ENCODE results near the gene LRRC75B. TPM values are rescaled to one million over a fixed set of nuclear protein-coding genes. Genes with fewer than 3 reads are reported as not detected.
A peak's percentile ranks its signal among the peaks of the same experiment; 100 is the strongest.
"Not testable (repeated sequence)": the region's sequence is repeated elsewhere in the genome, so short reads cannot be mapped to it uniquely, and the experiment has no call there.

LRRC75B gene
- total RNA-seq, 2 donors from 2014 or later, result 4.2 to 4.9 TPM

DNA sequence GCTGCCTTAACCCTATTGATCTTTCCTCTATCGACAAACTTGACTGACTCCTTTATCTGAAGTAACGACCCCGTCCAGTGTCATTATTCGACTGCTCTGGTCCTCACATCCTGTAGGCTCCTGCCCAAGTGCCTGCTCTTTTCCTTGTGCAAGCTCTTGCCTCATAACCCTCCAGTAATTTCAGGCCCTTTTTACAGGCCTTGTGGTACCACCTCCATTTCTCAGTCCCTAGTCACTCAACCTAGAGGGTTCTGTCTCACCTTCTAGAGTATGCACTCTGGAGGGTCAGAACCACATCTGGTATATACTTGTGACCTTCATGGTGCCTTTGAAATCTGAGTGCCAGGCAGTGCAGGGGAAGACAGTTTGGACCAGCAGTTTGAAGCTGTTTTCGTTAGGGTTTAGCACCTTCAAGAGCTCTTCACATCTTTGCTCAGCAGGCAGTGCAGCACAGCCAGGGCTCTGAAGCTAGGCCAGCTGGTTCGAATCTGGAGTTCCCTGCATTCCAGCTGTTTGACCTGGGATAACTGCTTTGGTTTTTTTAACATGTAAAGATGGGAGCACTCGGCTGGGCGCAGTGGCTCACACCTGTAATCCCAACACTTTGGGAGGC lies 25.9 kb downstream of the LRRC75B start:
- DNase-seq (no peak), ATAC-seq (peak in 1 of 2 donors; percentile 6)
- intact Hi-C loops (cut with DNase I), result no loop called here

- DNase-seq (no peak), ATAC-seq (no peak)
- intact Hi-C loops (cut with DNase I), result no loop called here
Observed at GRCh38 chr22:24565077-24565476, 27.8 kb downstream of the LRRC75B start.

- intact Hi-C loops (cut with DNase I), result no loop called here
- DNase-seq (no peak), ATAC-seq (peak; percentile 80 to 91)
Observed at GRCh38 chr22:24564376-24565058, 28.4 kb downstream of the LRRC75B start.

DNA sequence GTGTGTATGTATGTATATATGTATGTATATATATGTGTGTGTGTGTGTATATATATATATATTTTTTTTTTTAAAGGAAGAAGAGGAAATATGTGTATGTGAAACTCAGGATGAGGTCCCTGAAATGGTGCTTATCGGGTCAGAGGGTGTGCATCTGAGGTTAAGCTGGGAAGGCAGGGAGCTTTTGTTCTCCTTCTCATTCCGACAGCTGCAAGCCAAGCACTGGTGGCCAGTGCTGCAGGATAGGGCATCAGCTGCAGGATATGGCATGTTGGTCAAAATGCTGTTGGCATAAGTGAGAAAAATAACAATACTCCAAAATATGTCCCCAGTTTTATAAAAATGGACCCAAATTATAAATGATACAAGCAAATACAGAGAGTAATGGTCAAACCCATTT lies 29.6 kb downstream of the LRRC75B start:
- DNase-seq (no peak), ATAC-seq (no peak)
- intact Hi-C loops (cut with DNase I), result no loop called here

GRCh38 chr22:24559471-24559870 lies 33.4 kb downstream of the LRRC75B start:
- intact Hi-C loops (cut with DNase I), result no loop called here
- ATAC-seq (no peak), DNase-seq (no peak)

DNA sequence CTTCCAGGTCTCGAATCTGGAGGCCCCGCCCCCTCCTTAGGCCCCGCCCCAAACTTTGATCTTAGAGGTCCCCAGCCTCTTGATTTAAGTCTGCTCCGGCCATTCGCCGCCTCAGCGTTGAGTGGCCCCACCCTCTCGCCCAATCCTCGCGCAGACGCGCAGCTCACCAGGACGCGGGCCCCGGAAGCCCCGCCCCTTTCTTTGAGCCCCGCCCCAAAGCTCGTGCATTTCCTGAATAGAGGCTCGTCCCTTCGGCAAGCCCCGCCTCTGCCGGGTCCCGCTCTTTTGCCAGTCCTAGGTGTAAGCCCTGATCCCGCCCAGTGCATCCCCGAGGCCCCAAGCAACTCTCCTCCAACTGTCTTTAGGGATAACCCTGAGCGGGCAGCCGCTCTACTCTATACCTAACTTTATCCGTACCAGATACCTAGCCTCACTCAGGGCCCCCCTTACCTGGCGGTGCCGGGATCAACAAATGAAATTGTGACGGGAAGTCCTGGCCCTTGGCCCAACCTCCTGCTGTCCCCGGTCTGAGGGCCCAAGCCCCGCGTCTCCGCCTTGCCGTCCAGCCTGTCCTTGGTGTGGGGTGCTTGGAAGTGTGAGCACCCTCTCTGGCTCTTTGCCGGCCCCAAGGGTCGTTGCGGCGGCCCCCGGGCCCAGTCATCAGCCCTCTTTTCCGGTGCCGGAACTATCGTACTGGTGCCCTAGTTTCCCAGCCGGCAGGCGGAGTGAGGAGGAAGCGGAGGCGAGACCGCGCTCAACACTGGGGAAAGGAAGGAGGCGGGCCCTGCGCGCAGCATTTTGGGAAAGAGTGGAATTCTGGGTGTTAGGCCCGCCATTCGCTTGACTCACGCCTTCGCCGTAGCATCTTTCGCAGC lies 37.5 kb downstream of the LRRC75B start, which contains the start of gene SNRPD3:
Gene SNRPD3 (plus strand): TSS at position 835 of the 875 bp plus-strand sequence. CDS start 1,676 bp downstream, outside the sequence.
- peak; percentile 100 for DNase-seq
- intact Hi-C loops (cut with DNase I), result no loop called here
- ATAC-seq, result peak; percentile 93 to 95

GRCh38 chr22:24554313-24555164 lies 38.3 kb downstream of the LRRC75B start, which contains the start of gene GUCD1:
Gene GUCD1, minus strand, starts transcription at chr22:24555138. Its CDS starts 147 bp downstream, at chr22:24554991.
- DNase-seq, result no peak
- intact Hi-C loops (cut with DNase I), result no loop called here
- ATAC-seq, result peak; percentile 1 to 2

- ATAC-seq, result no peak
- intact Hi-C loops (cut with DNase I), result no loop called here
Observed at GRCh38 chr22:24553597-24554312, 39.1 kb downstream of the LRRC75B start.

DNA sequence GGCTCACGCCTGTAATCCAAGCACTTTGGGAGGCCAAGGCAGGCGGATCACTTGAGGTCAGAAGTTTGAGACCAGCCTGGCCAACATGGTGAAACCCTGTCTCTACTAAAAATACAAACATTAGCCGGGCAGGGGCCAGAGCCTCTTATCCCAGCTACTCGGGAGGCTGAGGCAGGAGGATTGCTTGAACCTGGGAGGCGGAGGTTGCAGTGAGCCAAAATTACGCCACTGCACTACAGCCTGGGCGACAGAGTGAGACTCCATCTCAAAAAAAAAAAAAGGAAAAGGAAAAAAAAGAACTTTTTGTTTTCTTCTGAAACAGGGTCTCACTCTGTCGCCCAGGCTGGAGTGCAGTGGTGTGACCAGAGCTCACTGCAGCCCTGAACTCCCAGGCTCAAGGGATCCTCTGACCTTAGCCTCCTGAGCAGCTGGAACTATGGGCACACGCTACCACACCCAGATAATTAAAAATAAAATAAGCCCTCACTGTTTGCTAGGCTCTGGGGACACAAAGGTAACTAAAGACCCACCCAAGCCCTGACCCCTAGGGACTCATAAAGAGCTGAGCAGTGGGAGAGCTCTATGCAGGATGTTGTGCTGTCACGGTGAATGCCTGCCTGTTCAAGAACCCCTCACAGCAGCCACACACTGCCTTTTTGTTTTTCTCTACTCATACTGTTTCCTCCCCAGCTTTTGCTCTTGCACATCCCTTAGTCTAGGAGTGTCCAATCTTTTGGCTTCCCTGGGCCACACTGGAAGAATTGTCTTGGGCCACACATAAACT lies 40.2 kb downstream of the LRRC75B start:
- ATAC-seq; intact Hi-C loops (cut with DNase I); DNase-seq: not testable (repeated sequence)

More at GRCh38 chr22:24553597-24554312, 39.1 kb downstream of the LRRC75B start:
- DNase-seq, result no peak

- no peak for DNase-seq
- no peak for ATAC-seq
- intact Hi-C loops (cut with DNase I), result no loop called here
Observed at GRCh38 chr22:24550902-24551435, 41.9 kb downstream of the LRRC75B start.

GRCh38 chr22:24550028-24550901 lies 42.6 kb downstream of the LRRC75B start:
- no peak for ATAC-seq
- no peak for DNase-seq
- intact Hi-C loops (cut with DNase I), result no loop called here

DNA sequence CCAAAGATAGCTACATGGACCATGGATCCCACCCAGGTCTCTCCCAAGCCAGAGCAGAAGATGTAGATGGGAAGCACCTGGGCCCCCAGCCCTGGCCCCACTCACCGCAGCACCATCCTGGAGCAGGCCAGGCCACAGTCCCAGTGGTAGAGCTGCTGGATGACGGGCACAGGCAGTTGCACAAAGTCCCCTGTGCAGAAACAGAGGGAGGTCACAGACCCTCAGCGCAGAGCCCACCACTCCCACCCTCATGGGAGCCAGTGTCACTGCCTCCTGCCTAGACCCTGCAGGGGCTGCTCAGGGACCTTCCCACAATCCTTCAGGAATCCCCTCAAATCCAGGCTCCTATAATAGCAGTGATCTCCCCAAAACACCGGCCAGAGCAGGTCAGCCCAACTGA lies 44.1 kb downstream of the LRRC75B start:
- DNase-seq (no peak), ATAC-seq (no peak)
- intact Hi-C loops (cut with DNase I), result no loop called here

- DNase-seq (no peak), ATAC-seq (no peak)
- intact Hi-C loops (cut with DNase I), result no loop called here
Observed at GRCh38 chr22:24543679-24544243, 49.1 kb downstream of the LRRC75B start.

- DNase-seq, result no peak
- ATAC-seq, result no peak
- intact Hi-C loops (cut with DNase I), result no loop called here
Observed at GRCh38 chr22:24543185-24543601, 49.7 kb downstream of the LRRC75B start.

DNA sequence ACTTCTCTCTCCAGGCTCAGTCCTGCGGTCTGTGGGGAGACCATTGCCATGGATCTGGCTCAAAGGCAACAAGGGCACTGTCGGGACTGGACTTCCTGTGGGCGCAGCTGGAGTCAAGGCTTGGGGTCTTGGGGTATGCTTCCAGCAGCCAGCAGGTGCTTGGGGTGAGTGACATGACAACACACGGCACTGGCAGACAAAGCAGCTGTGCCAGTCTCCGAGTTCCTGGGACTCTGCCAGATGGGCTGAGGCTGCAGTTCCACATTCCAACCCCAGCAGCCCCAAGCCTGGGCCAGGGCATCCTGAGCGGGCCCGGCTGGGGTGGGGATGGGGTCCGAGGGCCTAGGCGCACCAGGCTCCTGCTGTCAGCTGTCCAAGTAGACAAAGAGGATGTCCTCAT lies 50.2 kb downstream of the LRRC75B start:
- intact Hi-C loops (cut with DNase I), result no loop called here
- ATAC-seq (peak; percentile 56 to 66), DNase-seq (no peak)

Measured in left cardiac atrium (tissue), 4 donors.